ENCODE results near the gene ACVR1B.

DNA sequence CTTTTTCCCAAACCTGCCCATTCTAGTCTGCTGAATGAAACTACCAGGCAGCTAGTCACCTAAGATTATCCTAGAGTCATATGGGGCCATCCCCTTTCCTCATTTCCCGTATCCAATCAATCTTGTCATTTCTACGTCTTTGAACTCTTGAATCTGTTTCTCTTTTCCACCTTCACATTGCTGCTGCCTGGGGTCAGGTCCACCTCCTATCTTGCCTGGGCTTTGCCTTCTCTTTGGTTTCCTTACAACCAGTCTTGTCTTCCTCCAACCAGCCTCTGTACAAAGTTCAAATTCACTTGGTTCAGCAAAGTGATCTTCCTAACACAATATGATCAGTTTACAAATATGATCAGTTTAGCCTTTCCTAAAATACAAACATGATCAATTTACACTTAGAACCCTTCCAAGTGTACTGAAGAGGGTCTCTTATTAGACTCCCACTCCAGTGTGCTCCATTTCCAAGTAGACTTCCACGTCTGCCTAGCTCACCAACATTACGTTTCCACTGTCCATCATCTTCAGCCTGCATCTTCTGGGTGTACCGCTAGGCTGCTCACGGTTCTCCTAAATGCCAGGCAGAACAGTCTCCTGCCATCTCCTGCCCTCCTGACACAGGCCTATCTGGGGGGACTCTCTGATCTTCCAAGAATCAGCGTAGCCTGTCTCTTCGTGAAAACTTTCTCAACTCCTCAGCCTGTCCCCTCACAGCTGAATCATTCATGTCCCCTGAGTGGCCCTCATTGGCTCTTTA lies 4.1 kb upstream of the ACVR1B start:
- TF ChIP-seq, protein P1, sequence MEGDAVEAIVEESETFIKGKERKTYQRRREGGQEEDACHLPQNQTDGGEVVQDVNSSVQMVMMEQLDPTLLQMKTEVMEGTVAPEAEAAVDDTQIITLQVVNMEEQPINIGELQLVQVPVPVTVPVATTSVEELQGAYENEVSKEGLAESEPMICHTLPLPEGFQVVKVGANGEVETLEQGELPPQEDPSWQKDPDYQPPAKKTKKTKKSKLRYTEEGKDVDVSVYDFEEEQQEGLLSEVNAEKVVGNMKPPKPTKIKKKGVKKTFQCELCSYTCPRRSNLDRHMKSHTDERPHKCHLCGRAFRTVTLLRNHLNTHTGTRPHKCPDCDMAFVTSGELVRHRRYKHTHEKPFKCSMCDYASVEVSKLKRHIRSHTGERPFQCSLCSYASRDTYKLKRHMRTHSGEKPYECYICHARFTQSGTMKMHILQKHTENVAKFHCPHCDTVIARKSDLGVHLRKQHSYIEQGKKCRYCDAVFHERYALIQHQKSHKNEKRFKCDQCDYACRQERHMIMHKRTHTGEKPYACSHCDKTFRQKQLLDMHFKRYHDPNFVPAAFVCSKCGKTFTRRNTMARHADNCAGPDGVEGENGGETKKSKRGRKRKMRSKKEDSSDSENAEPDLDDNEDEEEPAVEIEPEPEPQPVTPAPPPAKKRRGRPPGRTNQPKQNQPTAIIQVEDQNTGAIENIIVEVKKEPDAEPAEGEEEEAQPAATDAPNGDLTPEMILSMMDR (IDR thresholded peaks at IDR 0.05), result no peak
- no peak for TF ChIP-seq POLR2A (IDR thresholded peaks at IDR 0.05)
- no peak for TF ChIP-seq POLR2AphosphoS5 (IDR thresholded peaks at IDR 0.05; ENCODE audit: insufficient read depth in 1 of 2, low read depth in 1 of 2)

All from vagina (tissue), 2 donors.